GM23248 (cell line): ENCODE measurements around the gene SOX6.

Source experiments
- EZH2 ChIP-seq: fragments of 200-600 bp; sonication (generic); IDR thresholded peaks from 2 replicates; pipeline ENCODE4 v1.6.1; 2018; ENCODE audit warnings: antibody characterized with exemption, mild to moderate bottlenecking; ENCODE audit not compliant: insufficient read depth, poor library complexity, severe bottlenecking
- EZH2phosphoT487 ChIP-seq: fragments of 200-600 bp; sonication (generic); IDR thresholded peaks from 2 replicates; pipeline ENCODE4 v1.6.1; 2018; ENCODE audit warnings: antibody characterized with exemption, moderate library complexity, mild to moderate bottlenecking, low read depth; ENCODE audit not compliant: insufficient read depth

DNA sequence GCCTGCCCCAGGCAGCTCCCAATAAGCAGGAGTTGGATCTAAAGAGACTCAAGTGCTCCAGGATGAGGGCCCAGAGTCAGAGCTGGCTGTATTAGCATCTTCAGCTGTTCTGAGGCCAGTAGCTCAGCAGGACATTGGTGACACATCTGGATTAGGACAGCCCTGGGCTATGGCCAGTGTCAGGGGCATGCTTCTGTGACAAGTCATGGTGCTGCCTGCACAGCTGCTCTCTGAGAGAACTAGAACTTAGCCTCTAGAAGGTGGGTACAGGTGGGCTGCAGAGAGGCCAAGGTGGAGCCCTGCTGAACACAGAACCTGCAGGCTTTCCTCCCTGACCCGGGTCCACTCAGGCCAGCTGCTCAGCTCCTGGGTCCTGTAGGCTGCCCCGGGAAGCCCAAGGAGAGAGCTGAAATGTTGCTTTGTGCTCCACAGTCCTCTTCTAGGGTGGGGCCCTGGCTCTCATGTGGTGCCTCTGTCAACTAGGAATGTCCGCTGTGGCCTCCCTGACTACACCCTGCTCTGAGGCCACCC lies 426.9 kb downstream of the SOX6 start:
- TF ChIP-seq EZH2: no peak
- TF ChIP-seq EZH2phosphoT487: no peak
